ENCODE data around the gene CCP110.

GRCh38 chr16:19503461-19504075 lies 20.2 kb upstream of the CCP110 start:
- no peak for TF ChIP-seq POLR2AphosphoS5 (IDR thresholded peaks at IDR 0.05; ENCODE audit: borderline replicate concordance, low read depth, low read length)
- TF ChIP-seq EZH2 (IDR thresholded peaks at IDR 0.05) = no peak
